Nephron (organoid): ENCODE results near the gene RERE.

ENCODE experiments used
- H3K27ac Mint-ChIP-seq, 3 experiments: 2 replicates each; pipeline ENCODE4 v1.8.0; 2020; ENCODE audit warnings: mixed read lengths in 3 of 3, mild to moderate bottlenecking in 2 of 3, moderate library complexity in 1 of 3
- H3K27me3 Mint-ChIP-seq: 2 replicates; pipeline ENCODE4 v1.8.0; 2021; ENCODE audit warnings: low read depth, mild to moderate bottlenecking, moderate library complexity, mixed read lengths
- H3K36me3 Mint-ChIP-seq: 2 replicates; pipeline ENCODE4 v1.8.0; 2020; ENCODE audit warnings: low read depth, mixed read lengths
- H3K4me1 Mint-ChIP-seq: 2 replicates; pipeline ENCODE4 v1.8.0; 2020; ENCODE audit warnings: mixed read lengths
- H3K4me3 Mint-ChIP-seq, 3 experiments: 2 replicates each; pipeline ENCODE4 v1.8.0; 2020; ENCODE audit warnings: mild to moderate bottlenecking in 3 of 3, mixed read lengths in 3 of 3, moderate library complexity in 2 of 3
- H3K9me3 Mint-ChIP-seq: 2 replicates; pipeline ENCODE4 v1.8.0; 2020; ENCODE audit warnings: mixed read lengths
- CTCF ChIP-seq, 3 experiments: fragments of 200-600 bp; sonication (generic); IDR thresholded peaks; one replicate each; pipeline ENCODE4 v1.5.0; 2021; ENCODE audit warnings: antibody characterized with exemption in 3 of 3; ENCODE audit not compliant: unreplicated experiment in 3 of 3

The RERE gene

DNA sequence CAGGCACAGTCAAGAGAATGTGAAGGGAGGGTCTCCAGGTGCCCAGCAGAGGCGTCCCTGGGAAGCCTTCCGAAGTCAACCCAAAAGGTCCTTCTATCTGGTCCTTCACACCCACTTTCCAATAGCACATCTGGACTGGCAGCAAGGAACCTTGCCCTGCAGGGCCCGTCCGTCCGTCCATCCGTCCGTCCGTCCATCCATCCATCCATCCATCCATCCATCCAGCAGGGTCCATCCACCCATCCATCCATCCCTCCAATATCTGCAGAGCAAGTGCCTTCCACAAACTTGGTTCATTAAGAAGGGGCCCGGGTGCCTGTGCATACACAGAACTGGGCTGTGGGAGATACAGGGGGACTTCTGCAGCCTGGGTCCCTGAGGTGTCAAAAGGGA is 468.0 kb downstream of the RERE start:
- H3K4me3 Mint-ChIP-seq, result no peak overlapping the region
- peaks cover 26% of the 10 kb centered on the region for H3K4me1 Mint-ChIP-seq
- peaks cover 25% of the 10 kb centered on the region for H3K36me3 Mint-ChIP-seq
- no peak for TF ChIP-seq CTCF (IDR thresholded peaks at IDR 0.05; ENCODE audit: unreplicated experiment in 3 of 3)
- H3K9me3 Mint-ChIP-seq, result no peaks in the 10 kb centered on the region
- no peak overlapping the region for H3K27ac Mint-ChIP-seq
- peaks cover 6% of the 10 kb centered on the region for H3K27me3 Mint-ChIP-seq

DNA sequence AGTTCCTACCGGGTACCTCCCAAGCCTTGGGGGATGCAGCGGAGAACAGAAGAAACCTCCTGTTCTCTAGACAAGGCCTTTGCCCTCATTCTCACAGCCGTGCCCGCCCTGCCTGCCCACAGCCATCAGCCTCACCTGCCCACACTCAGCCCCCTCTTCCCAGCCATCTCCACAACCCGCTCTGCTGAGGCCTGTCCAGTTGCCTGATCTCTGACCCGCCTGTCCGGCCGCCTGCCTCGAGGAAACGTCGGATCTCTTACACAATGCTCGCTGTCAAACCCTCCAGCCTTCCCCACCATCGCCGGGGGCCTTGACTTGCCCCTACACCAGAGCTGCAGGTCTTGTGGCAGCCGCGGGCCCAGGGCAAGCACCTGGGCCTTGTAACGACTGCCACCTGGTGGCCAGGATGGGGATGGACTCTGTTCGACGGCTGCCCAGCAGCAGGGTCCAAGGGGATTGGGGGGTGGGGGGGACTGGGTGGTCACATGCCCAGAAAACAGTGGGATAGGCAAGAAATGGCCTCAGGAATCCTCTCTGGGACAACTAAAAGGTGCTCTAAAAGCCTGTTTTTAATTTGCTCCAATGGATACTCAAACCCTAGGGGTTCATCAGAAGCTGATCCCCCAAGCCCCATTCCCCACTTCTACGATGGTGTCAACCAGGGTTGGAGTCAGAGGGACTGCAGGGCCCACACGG is 468.5 kb downstream of the RERE start:
- H3K27me3 Mint-ChIP-seq, result peaks cover 6% of the 10 kb centered on the region
- no peak overlapping the region for H3K4me3 Mint-ChIP-seq
- H3K4me1 Mint-ChIP-seq, result peaks cover 28% of the 10 kb centered on the region
- peaks cover 22% of the 10 kb centered on the region for H3K36me3 Mint-ChIP-seq
- no peaks in the 10 kb centered on the region for H3K9me3 Mint-ChIP-seq
- TF ChIP-seq CTCF (IDR thresholded peaks at IDR 0.05; ENCODE audit: unreplicated experiment in 3 of 3), result peak; percentile 75 to 84 (median 77)
- H3K27ac Mint-ChIP-seq, result peak overlapping the region in 1 of 3 experiments; percentile 53

GRCh38 chr1:8348047-8348776 is 469.2 kb downstream of the RERE start:
- TF ChIP-seq CTCF (IDR thresholded peaks at IDR 0.05; ENCODE audit: unreplicated experiment in 3 of 3), result no peak
- H3K9me3 Mint-ChIP-seq, result no peaks in the 10 kb centered on the region
- peaks cover 33% of the 10 kb centered on the region for H3K4me1 Mint-ChIP-seq
- H3K4me3 Mint-ChIP-seq, result no peak overlapping the region
- peaks cover 17% of the 10 kb centered on the region for H3K36me3 Mint-ChIP-seq
- H3K27ac Mint-ChIP-seq, result peak overlapping the region in 1 of 3 experiments; percentile 44
- H3K27me3 Mint-ChIP-seq, result peaks cover 4% of the 10 kb centered on the region

DNA sequence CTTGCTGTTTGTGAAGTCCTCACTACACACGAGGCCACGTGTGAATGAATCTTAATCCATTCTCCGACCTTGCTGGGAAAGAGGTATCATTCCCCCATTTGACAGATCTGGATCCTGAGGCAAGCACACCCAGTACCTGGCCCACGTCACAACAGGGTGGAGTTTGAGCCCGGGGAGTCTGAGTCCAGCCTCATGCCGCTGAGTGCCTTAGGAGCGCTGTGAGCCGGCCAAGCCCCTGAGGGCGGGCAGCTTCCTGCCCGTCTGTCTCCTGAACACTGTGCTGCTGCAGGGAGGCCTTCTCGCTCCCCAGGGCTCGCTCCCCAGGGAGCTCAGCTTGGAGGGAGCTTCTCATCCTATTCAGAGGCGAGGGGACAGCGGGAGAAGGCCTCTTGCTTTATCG is 469.8 kb downstream of the RERE start:
- Mint-ChIP-seq H3K4me3 (no peak overlapping the region), H3K27me3 (no peaks in the 10 kb centered on the region), H3K9me3 (no peaks in the 10 kb centered on the region), H3K27ac (peak overlapping the region in 1 of 3 experiments; percentile 44), H3K36me3 (peaks cover 12% of the 10 kb centered on the region), H3K4me1 (peaks cover 30% of the 10 kb centered on the region)
- TF ChIP-seq CTCF (IDR thresholded peaks at IDR 0.05; ENCODE audit: unreplicated experiment in 3 of 3), result no peak

DNA sequence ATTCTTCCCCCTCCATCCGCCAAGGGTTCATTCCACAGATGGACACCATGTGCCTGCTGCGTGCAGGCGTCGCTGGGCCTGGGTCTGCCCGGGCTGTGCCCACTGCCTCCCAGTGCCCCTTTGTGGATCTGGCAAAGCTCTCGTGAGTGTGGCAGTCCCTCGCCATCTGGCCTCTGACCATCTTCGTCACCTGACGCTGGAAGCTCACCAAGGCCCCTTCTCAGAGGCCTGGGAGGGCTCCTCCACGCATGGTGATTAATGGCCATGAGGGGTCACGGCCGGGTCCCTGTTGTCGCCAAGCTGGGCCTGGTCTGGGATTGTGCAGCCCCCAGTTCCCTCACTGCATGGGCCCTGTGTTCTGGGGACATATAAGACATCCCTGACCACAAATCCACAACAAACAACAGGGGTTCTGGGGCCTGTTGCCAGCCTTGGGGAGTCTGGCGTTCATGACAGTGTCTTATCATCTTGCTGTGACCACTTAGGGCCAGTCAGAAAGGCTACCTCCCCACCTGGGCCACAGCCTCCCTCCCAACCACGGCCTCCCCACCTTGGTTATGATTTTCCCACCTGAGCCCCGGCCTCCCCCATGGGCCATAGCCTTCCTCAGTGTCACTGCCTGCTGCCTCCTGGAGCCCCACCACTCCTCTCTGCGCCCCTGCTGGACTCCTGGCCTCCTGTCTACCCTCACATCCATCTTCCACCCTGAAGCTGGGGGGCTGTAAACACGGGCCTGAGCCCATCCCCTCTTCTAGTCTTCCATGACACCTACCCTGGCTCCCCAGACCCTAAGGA is 471.6 kb downstream of the RERE start:
- peaks cover 25% of the 10 kb centered on the region for H3K4me1 Mint-ChIP-seq
- H3K27ac Mint-ChIP-seq, result peak overlapping the region in 2 of 3 experiments; percentile 77 to 83
- H3K9me3 Mint-ChIP-seq, result no peaks in the 10 kb centered on the region
- TF ChIP-seq CTCF (IDR thresholded peaks at IDR 0.05; ENCODE audit: unreplicated experiment in 3 of 3), result no peak
- no peaks in the 10 kb centered on the region for H3K27me3 Mint-ChIP-seq
- H3K4me3 Mint-ChIP-seq, result no peak overlapping the region
- H3K36me3 Mint-ChIP-seq, result peaks cover 6% of the 10 kb centered on the region
